IMR-90 (cell line): ENCODE data around the gene RAD51B. TPM values are rescaled to one million over a fixed set of nuclear protein-coding genes. Genes with fewer than 3 reads are reported as not detected.

Source experiments
- ATAC-seq: fragments of 200-7000 bp; cut with Tn5 transposase; 2 replicates; pipeline ENCODE4 v1.9.1; 2020; ENCODE audit warnings: low read depth, mild to moderate bottlenecking, moderate library complexity
- BruUV-seq: library from RNA; stranded (reverse); fragments of 400-500 nt; replicated peaks from 2 replicates; lab custom pipeline; 2021; lab: Mats Ljungman, UMichigan
- CTCF ChIA-PET: fragments of 300-600 bp; formaldehyde crosslinking; extraction: SDS; loops from one replicate; lab custom pipeline; 2021; ENCODE audit warnings: antibody characterized with exemption; lab: Yijun Ruan, JAX
- POLR2A ChIA-PET: fragments of 300-600 bp; sonication (Branson Sonifier 250); formaldehyde crosslinking; loops from one replicate; lab custom pipeline; 2022; ENCODE audit warnings: antibody characterized with exemption; ENCODE audit not compliant: unreplicated experiment; lab: Charles Lee
- DNase-seq: peaks from one replicate; pipeline ENCODE4 v3.0.0; 2013
- H2AFZ ChIP-seq: replicated peaks from 2 replicates; pipeline ENCODE3; 2013; ENCODE audit warnings: low read length, mild to moderate bottlenecking; ENCODE audit not compliant: poor library complexity
- H2AK5ac ChIP-seq: 2 replicates; pipeline ENCODE4 v1.6.1; 2013; ENCODE audit warnings: low read depth, low read length, inconsistent platforms
- H2AK9ac ChIP-seq: replicated peaks from 2 replicates; pipeline ENCODE3; 2013; ENCODE audit warnings: mild to moderate bottlenecking, low read depth, low read length, moderate library complexity; ENCODE audit not compliant: poor library complexity
- H2BK120ac ChIP-seq: 2 replicates; pipeline ENCODE4 v1.6.1; 2013; ENCODE audit warnings: low read depth, low read length, inconsistent platforms
- H2BK15ac ChIP-seq: 3 replicates; pipeline ENCODE4 v1.6.1; 2013; ENCODE audit warnings: low read depth, low read length, inconsistent platforms
- H2BK20ac ChIP-seq: 2 replicates; pipeline ENCODE4 v1.6.1; 2013; ENCODE audit warnings: low read depth, mild to moderate bottlenecking, inconsistent platforms, low read length, moderate library complexity
- H2BK5ac ChIP-seq: 2 replicates; pipeline ENCODE4 v1.6.1; 2013; ENCODE audit warnings: mild to moderate bottlenecking, low read depth, low read length, inconsistent platforms; ENCODE audit not compliant: poor library complexity, severe bottlenecking
- H3K14ac ChIP-seq: replicated peaks from 2 replicates; pipeline ENCODE4 v1.6.1; 2013; ENCODE audit warnings: low read depth, low read length, inconsistent platforms
- H3K18ac ChIP-seq: 2 replicates; pipeline ENCODE4 v1.6.1; 2013; ENCODE audit warnings: low read depth, low read length, control low read depth
- H3K23ac ChIP-seq: 2 replicates; pipeline ENCODE4 v1.6.1; 2013; ENCODE audit warnings: low read depth, low read length, inconsistent platforms
- H3K27ac ChIP-seq: 2 replicates; pipeline ENCODE4 v1.5.1; 2013; ENCODE audit warnings: mild to moderate bottlenecking, control low read depth, low read length; ENCODE audit not compliant: insufficient read depth
- H3K27me3 ChIP-seq: 2 replicates; pipeline ENCODE4 v1.6.1; 2013; ENCODE audit warnings: low read length; ENCODE audit not compliant: control insufficient read depth, insufficient read depth
- H3K36me3 ChIP-seq: 2 replicates; pipeline ENCODE4 v1.6.1; 2013; ENCODE audit warnings: low read length, mixed read lengths; ENCODE audit not compliant: control insufficient read depth, insufficient read depth
- H3K4ac ChIP-seq: 2 replicates; pipeline ENCODE4 v1.6.1; 2013; ENCODE audit warnings: low read depth, low read length, inconsistent platforms
- H3K4me1 ChIP-seq: 2 replicates; pipeline ENCODE4 v1.6.1; 2013; ENCODE audit warnings: low read length, mixed read lengths; ENCODE audit not compliant: control insufficient read depth, insufficient read depth
- H3K4me2 ChIP-seq: 2 replicates; pipeline ENCODE4 v1.6.1; 2013; ENCODE audit warnings: low read depth, mild to moderate bottlenecking, control low read depth, low read length, moderate library complexity
- H3K4me3 ChIP-seq: 2 replicates; pipeline ENCODE4 v1.5.1; 2013; ENCODE audit warnings: low read depth, mild to moderate bottlenecking, control low read depth, low read length, moderate library complexity; ENCODE audit not compliant: insufficient read depth
- H3K56ac ChIP-seq: 2 replicates; pipeline ENCODE4 v1.6.1; 2013; ENCODE audit warnings: low read length, inconsistent platforms; ENCODE audit not compliant: insufficient read depth; ENCODE audit errors: extremely low read depth
- H3K79me1 ChIP-seq, 2 experiments: 2 replicates each; pipeline ENCODE4 v1.6.1; 2013; ENCODE audit warnings: low read length in 2 of 2, inconsistent platforms in 1 of 2, low read depth in 1 of 2
- H3K9ac ChIP-seq: 2 replicates; pipeline ENCODE4 v1.6.1; 2013; ENCODE audit warnings: low read depth, low read length, control low read depth
- H3K9me1 ChIP-seq: 2 replicates; pipeline ENCODE4 v1.6.1; 2013; ENCODE audit warnings: low read length, inconsistent platforms; ENCODE audit not compliant: insufficient read depth
- H3K9me3 ChIP-seq: 2 replicates; pipeline ENCODE4 v1.6.1; 2013; ENCODE audit warnings: low read length; ENCODE audit not compliant: control insufficient read depth, insufficient read depth
- H4K20me1 ChIP-seq: 2 replicates; pipeline ENCODE4 v1.6.1; 2013; ENCODE audit warnings: low read length, inconsistent platforms; ENCODE audit not compliant: insufficient read depth
- H4K5ac ChIP-seq: 2 replicates; pipeline ENCODE4 v1.6.1; 2013; ENCODE audit warnings: mild to moderate bottlenecking, low read depth, low read length, control low read depth
- H4K8ac ChIP-seq, 2 experiments: 2 replicates each; pipeline ENCODE4 v1.6.1; 2013; ENCODE audit warnings: low read depth in 2 of 2, low read length in 2 of 2, control low read depth in 1 of 2, inconsistent platforms in 1 of 2
- H4K91ac ChIP-seq: 2 replicates; pipeline ENCODE4 v1.6.1; 2013; ENCODE audit warnings: low read depth, low read length, inconsistent platforms; ENCODE audit not compliant: insufficient read depth
- BHLHE40 ChIP-seq: fragments of 150-350 bp; IDR thresholded peaks from 2 replicates; pipeline ENCODE4 v1.6.1; 2016; ENCODE audit warnings: mild to moderate bottlenecking, low read depth, low read length
- CEBPB ChIP-seq: IDR thresholded peaks from 2 replicates; pipeline ENCODE4 v1.6.1; 2012; ENCODE audit warnings: low read depth, low read length, improper control_type of control experiment
- CHD1 ChIP-seq: IDR thresholded peaks from 2 replicates; pipeline ENCODE4 v1.6.1; 2012; ENCODE audit warnings: low read depth, low read length, improper control_type of control experiment
- FOS ChIP-seq: fragments of 150-350 bp; IDR thresholded peaks from 2 replicates; pipeline ENCODE4 v1.6.1; 2016; ENCODE audit warnings: low read depth, low read length
- MAFK ChIP-seq: IDR thresholded peaks from 2 replicates; pipeline ENCODE4 v1.6.1; 2012; ENCODE audit warnings: low read depth, low read length, improper control_type of control experiment
- MAZ ChIP-seq: IDR thresholded peaks from 2 replicates; pipeline ENCODE4 v1.6.1; 2012; ENCODE audit warnings: low read depth, mild to moderate bottlenecking, low read length, improper control_type of control experiment, moderate library complexity, borderline replicate concordance
- MXI1 ChIP-seq: IDR thresholded peaks from 2 replicates; pipeline ENCODE4 v1.6.1; 2012; ENCODE audit warnings: low read depth, mild to moderate bottlenecking, low read length, moderate library complexity, borderline replicate concordance
- NFE2L2 ChIP-seq: fragments of 150-350 bp; IDR thresholded peaks from 2 replicates; pipeline ENCODE4 v1.6.1; 2016; ENCODE audit warnings: low read depth, mild to moderate bottlenecking, low read length
- POLR2A ChIP-seq: IDR thresholded peaks from 2 replicates; pipeline ENCODE4 v1.6.1; 2012; ENCODE audit warnings: mild to moderate bottlenecking, low read depth, low read length
- RAD21 ChIP-seq: IDR thresholded peaks from 2 replicates; pipeline ENCODE4 v1.6.1; 2012; ENCODE audit warnings: low read length, improper control_type of control experiment
- RCOR1 ChIP-seq: IDR thresholded peaks from 2 replicates; pipeline ENCODE4 v1.6.1; 2012; ENCODE audit warnings: mild to moderate bottlenecking, low read length, improper control_type of control experiment; ENCODE audit not compliant: insufficient replicate concordance
- RFX5 ChIP-seq: IDR thresholded peaks from 2 replicates; pipeline ENCODE4 v1.8.0; 2012; ENCODE audit warnings: low read depth, mild to moderate bottlenecking, low read length, moderate library complexity
- SMC3 ChIP-seq: fragments of 150-350 bp; IDR thresholded peaks from 2 replicates; pipeline ENCODE4 v1.6.1; 2016; ENCODE audit warnings: low read depth, mild to moderate bottlenecking, antibody characterized with exemption, low read length, moderate library complexity
- WGBS, 2 experiments: methylation state at CpG; one replicate each; pipeline versions ENCODE4 v1.1.5 to v1.1.7; 2013; ENCODE audit warnings: missing lambda C conversion rate in 2 of 2; ENCODE audit not compliant: insufficient read length in 1 of 2; ENCODE audit errors: extremely low coverage in 2 of 2; 5-methylcytosine and 5-hydroxymethylcytosine counted together
- dilution Hi-C: fragments of 300-500 bp; cut with HindIII; formaldehyde crosslinking; loops from one replicate; pipeline ENCODE4 v1.14.3; 2018; ENCODE audit warnings: low sequenced_read_pairs; ENCODE audit not compliant: unreplicated experiment
- in situ Hi-C: fragments of 300-500 bp; cut with MboI; formaldehyde crosslinking; loops from 3 replicates; pipeline ENCODE4 v1.14.3; 2019; ENCODE audit warnings: low sequenced_read_pairs, inconsistent platforms, mixed read lengths
- intact Hi-C: fragments of 100-400 bp; cut with micrococcal nuclease; formaldehyde crosslinking; loops from 2 replicates; pipeline ENCODE4 v1.10.0; 2022
- polyA plus RNA-seq, 3 experiments: library from polyadenylated mRNA; depleted of rRNA; stranded (reverse); fragments of >200 nt; gene quantifications; 2 replicates each; pipeline ENCODE4 v1.2.3, GENCODE V29; 2012; ENCODE audit warnings: low replicate concordance in 1 of 3
- total RNA-seq: library from RNA; depleted of rRNA; stranded (reverse); fragments of >200 nt; gene quantifications from 2 replicates; pipeline ENCODE4 v1.2.3, GENCODE V29; 2012
- TF ChIP-seq, protein P1 (sequence below): fragments of 150-350 bp; IDR thresholded peaks from 2 replicates; pipeline ENCODE4 v1.6.1; 2016; ENCODE audit warnings: low read depth, mild to moderate bottlenecking, low read length, moderate library complexity, borderline replicate concordance
- TF ChIP-seq, protein P2 (sequence below): conservative IDR thresholded peaks from 2 replicates; pipeline ENCODE4 v1.5.1; 2012; ENCODE audit warnings: mild to moderate bottlenecking, low read depth, low read length, improper control_type of control experiment
- TF ChIP-seq, protein P3 (sequence below): fragments of 150-350 bp; IDR thresholded peaks from 2 replicates; pipeline ENCODE4 v1.6.1; 2017; ENCODE audit warnings: mild to moderate bottlenecking, antibody characterized with exemption, low read length, low read depth

The RAD51B gene
- total and polyA plus RNA-seq, 2 of the 4 experiments (the other 2 are of a cell fraction), result 5.1 to 18.8 TPM

DNA sequence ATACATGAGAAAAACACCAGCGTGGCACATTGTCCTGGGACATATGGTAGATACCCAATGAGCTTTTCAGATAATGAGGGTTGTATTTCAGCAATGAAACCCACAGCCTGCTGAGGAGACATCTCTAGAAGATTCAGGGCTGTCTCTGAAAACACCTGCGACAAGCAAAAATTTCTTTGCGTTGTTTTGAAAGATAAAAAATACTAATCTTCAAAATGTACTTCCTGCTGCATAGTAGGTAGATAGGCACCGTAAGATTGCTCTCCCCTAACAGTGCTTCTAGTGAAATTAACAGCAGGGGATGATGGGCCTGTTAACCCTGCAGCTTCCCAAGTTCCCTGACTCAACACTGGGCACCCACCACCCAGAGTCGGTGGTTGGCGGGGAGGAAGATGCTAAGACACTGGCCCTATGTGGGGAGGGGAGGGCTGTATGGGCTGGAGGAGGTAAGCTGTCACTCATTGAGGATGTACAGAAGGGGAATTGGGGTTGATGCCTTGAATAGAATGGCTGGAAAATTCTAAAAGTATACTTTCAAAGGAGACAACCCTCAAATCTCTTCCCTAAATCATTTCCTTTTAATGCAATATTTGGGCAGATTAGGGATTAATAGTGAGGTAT is 953.3 kb downstream of the RAD51B start:
- H3K14ac ChIP-seq, result no peak overlapping the region
- H2BK15ac ChIP-seq, result no peak overlapping the region
- no peak overlapping the region for H3K4me3 ChIP-seq
- H3K4me1 ChIP-seq, result peaks cover 3% of the 10 kb centered on the region; the same call in 1 of the 2 replicates
- no peaks in the 10 kb centered on the region for H3K36me3 ChIP-seq
- whole genome bisulfite sequencing, 2 experiments, result no CpG with 5 or more reads among the region's 6 CpGs
- no peak overlapping the region for H2AK5ac ChIP-seq
- CTCF ChIA-PET, result no interaction called here
- no peak for DNase-seq
- no peak overlapping the region for H2AFZ ChIP-seq
- no peak overlapping the region for H2BK5ac ChIP-seq
- in situ Hi-C loops, result no loop called here
- no peak overlapping the region for H3K27ac ChIP-seq
- no peak overlapping the region for H4K91ac ChIP-seq
- H3K9me3 ChIP-seq, result peaks cover 3% of the 10 kb centered on the region; the same call in 1 of the 2 replicates
- H3K79me1 ChIP-seq, result no peaks in the 10 kb centered on the region
- no peak overlapping the region for H3K18ac ChIP-seq
- H2BK120ac ChIP-seq, result no peak overlapping the region
- no peak overlapping the region for H2AK9ac ChIP-seq
- no peak overlapping the region for H3K56ac ChIP-seq
- no TSS peak for BruUV-seq
- H3K4me2 ChIP-seq, result no peak overlapping the region
- no peak overlapping the region for H3K4ac ChIP-seq
- POLR2A ChIA-PET, result no interaction called here
- no peak overlapping the region for H3K9ac ChIP-seq
- dilution Hi-C loops, result no loop called here
- H2BK20ac ChIP-seq, result no peak overlapping the region
- H4K5ac ChIP-seq, result no peak overlapping the region
- H4K8ac ChIP-seq, result no peak overlapping the region
- intact Hi-C loops, result no loop called here
- TF ChIP-seq BHLHE40 (no peak), CHD1 (no peak), MXI1 (no peak), RAD21 (no peak), RFX5 (no peak), FOS (no peak), SMC3 (no peak), RCOR1 (no peak), MAFK (no peak), MAZ (no peak), POLR2A (no peak), NFE2L2 (no peak), CEBPB (no peak)
- TF ChIP-seq, protein P1, sequence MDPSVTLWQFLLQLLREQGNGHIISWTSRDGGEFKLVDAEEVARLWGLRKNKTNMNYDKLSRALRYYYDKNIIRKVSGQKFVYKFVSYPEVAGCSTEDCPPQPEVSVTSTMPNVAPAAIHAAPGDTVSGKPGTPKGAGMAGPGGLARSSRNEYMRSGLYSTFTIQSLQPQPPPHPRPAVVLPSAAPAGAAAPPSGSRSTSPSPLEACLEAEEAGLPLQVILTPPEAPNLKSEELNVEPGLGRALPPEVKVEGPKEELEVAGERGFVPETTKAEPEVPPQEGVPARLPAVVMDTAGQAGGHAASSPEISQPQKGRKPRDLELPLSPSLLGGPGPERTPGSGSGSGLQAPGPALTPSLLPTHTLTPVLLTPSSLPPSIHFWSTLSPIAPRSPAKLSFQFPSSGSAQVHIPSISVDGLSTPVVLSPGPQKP, result no peak
- TF ChIP-seq, protein P2, sequence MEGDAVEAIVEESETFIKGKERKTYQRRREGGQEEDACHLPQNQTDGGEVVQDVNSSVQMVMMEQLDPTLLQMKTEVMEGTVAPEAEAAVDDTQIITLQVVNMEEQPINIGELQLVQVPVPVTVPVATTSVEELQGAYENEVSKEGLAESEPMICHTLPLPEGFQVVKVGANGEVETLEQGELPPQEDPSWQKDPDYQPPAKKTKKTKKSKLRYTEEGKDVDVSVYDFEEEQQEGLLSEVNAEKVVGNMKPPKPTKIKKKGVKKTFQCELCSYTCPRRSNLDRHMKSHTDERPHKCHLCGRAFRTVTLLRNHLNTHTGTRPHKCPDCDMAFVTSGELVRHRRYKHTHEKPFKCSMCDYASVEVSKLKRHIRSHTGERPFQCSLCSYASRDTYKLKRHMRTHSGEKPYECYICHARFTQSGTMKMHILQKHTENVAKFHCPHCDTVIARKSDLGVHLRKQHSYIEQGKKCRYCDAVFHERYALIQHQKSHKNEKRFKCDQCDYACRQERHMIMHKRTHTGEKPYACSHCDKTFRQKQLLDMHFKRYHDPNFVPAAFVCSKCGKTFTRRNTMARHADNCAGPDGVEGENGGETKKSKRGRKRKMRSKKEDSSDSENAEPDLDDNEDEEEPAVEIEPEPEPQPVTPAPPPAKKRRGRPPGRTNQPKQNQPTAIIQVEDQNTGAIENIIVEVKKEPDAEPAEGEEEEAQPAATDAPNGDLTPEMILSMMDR, result no peak
- TF ChIP-seq, protein P3, sequence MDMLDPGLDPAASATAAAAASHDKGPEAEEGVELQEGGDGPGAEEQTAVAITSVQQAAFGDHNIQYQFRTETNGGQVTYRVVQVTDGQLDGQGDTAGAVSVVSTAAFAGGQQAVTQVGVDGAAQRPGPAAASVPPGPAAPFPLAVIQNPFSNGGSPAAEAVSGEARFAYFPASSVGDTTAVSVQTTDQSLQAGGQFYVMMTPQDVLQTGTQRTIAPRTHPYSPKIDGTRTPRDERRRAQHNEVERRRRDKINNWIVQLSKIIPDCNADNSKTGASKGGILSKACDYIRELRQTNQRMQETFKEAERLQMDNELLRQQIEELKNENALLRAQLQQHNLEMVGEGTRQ, result no peak
- H3K9me1 ChIP-seq, result peaks cover 3% of the 10 kb centered on the region; the same call in 1 of the 2 replicates
- no peak overlapping the region for H3K23ac ChIP-seq
- ATAC-seq, result no peak
- H4K20me1 ChIP-seq, result no peaks in the 10 kb centered on the region
- no peaks in the 10 kb centered on the region for H3K27me3 ChIP-seq
